SK-N-SH (cell line): ENCODE data around the gene LMO3. TPM values are rescaled to one million over a fixed set of nuclear protein-coding genes. Genes with fewer than 3 reads are reported as not detected.
A peak's percentile ranks its signal among the peaks of the same experiment; 100 is the strongest.

ENCODE experiments used
- CTCF ChIA-PET: fragments of 300-600, 350-600 bp; formaldehyde crosslinking; extraction: SDS; loops from one replicate; lab custom pipeline; 2021; lab: Yijun Ruan, JAX
- POLR2A ChIA-PET: fragments of 350-600 bp; sonication (Branson Sonifier 250); formaldehyde crosslinking; extraction: SDS; loops from one replicate; lab custom pipeline; 2020; ENCODE audit warnings: antibody characterized with exemption, inconsistent platforms; lab: Yijun Ruan, JAX
- DNase-seq: peaks from one replicate; pipeline ENCODE4 v3.0.0; 2012
- H2AFZ ChIP-seq: fragments of 200-600 bp; sonication (generic); 2 replicates; pipeline ENCODE4 v1.8.1; 2016; ENCODE audit warnings: antibody characterized with exemption, mild to moderate bottlenecking, low read depth
- H3F3A ChIP-seq: fragments of 200-600 bp; sonication (generic); replicated peaks from 2 replicates; pipeline ENCODE3; 2016; ENCODE audit warnings: antibody characterized with exemption, mild to moderate bottlenecking; ENCODE audit not compliant: insufficient read depth
- H3K27ac ChIP-seq, 2 experiments: fragments of 200-500 bp in 1 of 2; fragments of 200-600 bp in 1 of 2; sonication (Bioruptor generic) in 1 of 2; sonication (generic), shearing (Covaris generic) in 1 of 2; 2 replicates each; pipeline versions ENCODE4 v1.5.1 to v1.6.1; 2014 to 2016; ENCODE audit warnings: low read depth in 2 of 2, inconsistent platforms in 1 of 2, low read length in 1 of 2, mild to moderate bottlenecking in 1 of 2, mixed read lengths in 1 of 2
- H3K27me3 ChIP-seq: fragments of 200-600 bp; sonication (generic), shearing (Covaris generic); 2 replicates; pipeline ENCODE4 v1.6.1; 2016; ENCODE audit warnings: mixed run types; ENCODE audit not compliant: insufficient read depth
- H3K36me3 ChIP-seq, 2 experiments: fragments of 200-500 bp in 1 of 2; fragments of 200-600 bp in 1 of 2; sonication (Bioruptor generic) in 1 of 2; sonication (generic) in 1 of 2; replicated peaks in 1 of 2; 2 replicates each; pipeline versions ENCODE3 to v1.5.1; 2014 to 2016; ENCODE audit warnings: low read length in 1 of 2, mild to moderate bottlenecking in 1 of 2; ENCODE audit not compliant: insufficient read depth in 2 of 2, control insufficient read depth in 1 of 2
- H3K4me1 ChIP-seq, 2 experiments: fragments of 200-500 bp in 1 of 2; fragments of 200-600 bp in 1 of 2; sonication (Bioruptor generic) in 1 of 2; sonication (generic), shearing (Covaris generic) in 1 of 2; 2 replicates each; pipeline versions ENCODE4 v1.5.1 to v1.6.1; 2014 to 2016; ENCODE audit warnings: low read depth in 1 of 2, low read length in 1 of 2, mixed run types in 1 of 2; ENCODE audit not compliant: insufficient read depth in 2 of 2, control insufficient read depth in 1 of 2
- H3K4me2 ChIP-seq: fragments of 200-600 bp; sonication (generic), shearing (Covaris generic); 2 replicates; pipeline ENCODE4 v1.6.1; 2017; ENCODE audit warnings: mixed run types
- H3K4me3 ChIP-seq, 2 experiments: fragments of 200-500 bp in 1 of 2; fragments of 200-600 bp in 1 of 2; sonication (Bioruptor generic) in 1 of 2; sonication (generic), shearing (Covaris generic) in 1 of 2; 2 replicates each; pipeline versions ENCODE4 v1.5.1 to v1.8.1; 2014 to 2016; ENCODE audit warnings: low read depth in 2 of 2, inconsistent platforms in 1 of 2, low read length in 1 of 2, mild to moderate bottlenecking in 1 of 2, mixed read lengths in 1 of 2, moderate library complexity in 1 of 2
- H3K79me2 ChIP-seq: fragments of 200-600 bp; sonication (generic); 2 replicates; pipeline ENCODE4 v1.8.1; 2017; ENCODE audit warnings: mild to moderate bottlenecking; ENCODE audit not compliant: insufficient read depth
- H3K9ac ChIP-seq: fragments of 200-600 bp; sonication (generic); 2 replicates; pipeline ENCODE4 v1.6.1; 2017; ENCODE audit warnings: mixed run types
- H3K9me2 ChIP-seq: fragments of 200-600 bp; sonication (generic); 2 replicates; pipeline ENCODE4 v1.6.1; 2017; ENCODE audit warnings: mixed run types
- H3K9me3 ChIP-seq: fragments of 200-600 bp; sonication (generic); 2 replicates; pipeline ENCODE4 v1.6.1; 2017; ENCODE audit warnings: mixed run types, mild to moderate bottlenecking, moderate library complexity
- H4K20me1 ChIP-seq: fragments of 200-600 bp; sonication (generic); 2 replicates; pipeline ENCODE4 v1.6.1; 2017; ENCODE audit warnings: mild to moderate bottlenecking, mixed run types; ENCODE audit not compliant: insufficient read depth
- CHD2 ChIP-seq: fragments of 150-350 bp; IDR thresholded peaks from 2 replicates; pipeline ENCODE4 v1.6.1; 2018; ENCODE audit warnings: low read length; ENCODE audit not compliant: partially characterized antibody
- EP300 ChIP-seq, 2 experiments: IDR thresholded peaks; 2 replicates each; pipeline versions ENCODE4 v1.4.0 to v1.6.1; 2012; ENCODE audit warnings: borderline replicate concordance in 1 of 2, low read depth in 1 of 2, low read length in 1 of 2
- FOSL2 ChIP-seq: IDR thresholded peaks from 2 replicates; pipeline ENCODE4 v1.4.0; 2012; ENCODE audit warnings: low read depth, mild to moderate bottlenecking, moderate library complexity, borderline replicate concordance
- FOXM1 ChIP-seq: IDR thresholded peaks from 2 replicates; pipeline ENCODE4 v1.4.0; 2012; ENCODE audit warnings: low read depth, mild to moderate bottlenecking
- GATA2 ChIP-seq: sonication (generic); formaldehyde crosslinking; IDR thresholded peaks from 2 replicates; pipeline ENCODE4 v1.5.0; 2020; ENCODE audit warnings: mild to moderate bottlenecking, missing genetic modification reagents
- JUND ChIP-seq: IDR thresholded peaks from 2 replicates; pipeline ENCODE4 v1.4.0; 2012
- MXI1 ChIP-seq: IDR thresholded peaks from 2 replicates; pipeline ENCODE4 v1.6.1; 2012; ENCODE audit warnings: mild to moderate bottlenecking, low read depth, low read length, improper control_type of control experiment
- NFIC ChIP-seq: IDR thresholded peaks from 2 replicates; pipeline ENCODE4 v1.4.0; 2012; ENCODE audit warnings: borderline replicate concordance
- PBX3 ChIP-seq: IDR thresholded peaks from 2 replicates; pipeline ENCODE4; 2012
- POLR2AphosphoS5 ChIP-seq: IDR thresholded peaks from 2 replicates; pipeline ENCODE4 v1.6.1; 2012; ENCODE audit warnings: low read depth, low read length
- RAD21 ChIP-seq: IDR thresholded peaks from 2 replicates; pipeline ENCODE4 v1.6.1; 2012; ENCODE audit warnings: mild to moderate bottlenecking, low read length
- RCOR1 ChIP-seq: fragments of 150-350 bp; IDR thresholded peaks from 2 replicates; pipeline ENCODE4 v1.6.1; 2017; ENCODE audit warnings: antibody characterized with exemption, low read length
- SIN3A ChIP-seq: IDR thresholded peaks from 2 replicates; pipeline ENCODE4 v1.6.1; 2012; ENCODE audit warnings: low read depth, mild to moderate bottlenecking, low read length, moderate library complexity, borderline replicate concordance
- SMC3 ChIP-seq: IDR thresholded peaks from 2 replicates; pipeline ENCODE4 v1.6.1; 2012; ENCODE audit warnings: low read depth, low read length, improper control_type of control experiment
- TCF12 ChIP-seq: IDR thresholded peaks from 2 replicates; pipeline ENCODE4 v1.4.0; 2012
- WGBS: methylation state at CpG from one replicate; pipeline ENCODE4 v1.1.6; 2017; ENCODE audit warnings: low lambda C conversion rate; 5-methylcytosine and 5-hydroxymethylcytosine counted together
- polyA plus RNA-seq, 3 experiments: library from polyadenylated mRNA; depleted of rRNA; stranded (reverse); fragments of >200 nt; gene quantifications; 2 replicates each; pipeline ENCODE4 v1.2.3, GENCODE V29; 2012
- TF ChIP-seq, protein P1 (sequence below): fragments of 200-600 bp; sonication (generic); IDR thresholded peaks from 2 replicates; pipeline ENCODE4 v1.6.1; 2017; ENCODE audit warnings: antibody characterized with exemption, mild to moderate bottlenecking, moderate library complexity
- TF ChIP-seq, protein P2 (sequence below): IDR thresholded peaks from 2 replicates; pipeline ENCODE4 v1.4.0; 2012; ENCODE audit warnings: low read depth, borderline replicate concordance
- TF ChIP-seq, protein P3 (sequence below): IDR thresholded peaks from 2 replicates; pipeline ENCODE4 v1.4.0; 2012; ENCODE audit warnings: low read depth

LMO3 gene
- polyA plus RNA-seq, 1 of the 3 experiments (the other 2 are of a cell fraction) = not detected

DNA sequence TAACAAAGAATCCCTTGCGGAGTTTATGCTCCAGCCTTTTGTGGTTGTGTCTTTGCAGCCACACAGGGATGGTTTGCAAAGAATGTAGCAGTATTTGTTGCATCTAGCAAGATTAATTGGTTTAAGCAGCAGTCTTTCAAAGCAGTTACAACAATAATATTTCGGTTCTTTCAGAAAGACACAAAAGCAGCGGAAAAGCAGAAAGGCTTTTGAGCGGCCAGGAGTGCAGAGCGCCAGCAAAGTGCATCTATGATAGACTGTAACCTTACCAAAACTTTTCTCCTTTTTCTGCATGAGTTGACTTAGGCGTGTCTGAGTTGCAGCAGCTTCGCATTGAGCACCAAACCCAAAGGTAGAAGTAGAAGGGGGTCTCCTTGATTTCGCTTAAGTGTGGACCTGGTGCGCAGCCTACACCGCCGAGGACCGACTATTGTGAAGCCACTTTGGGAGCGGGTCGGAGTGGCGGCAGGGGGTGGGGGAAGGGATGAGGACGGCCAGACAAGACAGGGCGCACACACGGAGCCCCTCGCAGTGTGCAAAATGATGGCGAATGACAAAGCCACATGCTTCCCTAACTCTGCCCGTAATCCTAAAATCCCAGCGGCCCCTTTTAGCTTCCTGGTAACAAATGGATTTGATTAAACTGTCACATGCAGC lies 1.2 kb downstream of the LMO3 start:
- peak; percentile 52; the same call in 1 of the 2 replicates for TF ChIP-seq MXI1
- TF ChIP-seq POLR2AphosphoS5 = no peak
- H3K4me3 ChIP-seq = peak overlapping the region; percentile 32 to 43; a peak in 2 of 4 replicates
- CTCF ChIA-PET = interaction anchor here (0.9 to 1.2 kb wide), 3 partner anchors 15 to 29 kb away, joined by 3 to 5 read pairs (median 3); no protein-coding TSS in a partner anchor

DNA sequence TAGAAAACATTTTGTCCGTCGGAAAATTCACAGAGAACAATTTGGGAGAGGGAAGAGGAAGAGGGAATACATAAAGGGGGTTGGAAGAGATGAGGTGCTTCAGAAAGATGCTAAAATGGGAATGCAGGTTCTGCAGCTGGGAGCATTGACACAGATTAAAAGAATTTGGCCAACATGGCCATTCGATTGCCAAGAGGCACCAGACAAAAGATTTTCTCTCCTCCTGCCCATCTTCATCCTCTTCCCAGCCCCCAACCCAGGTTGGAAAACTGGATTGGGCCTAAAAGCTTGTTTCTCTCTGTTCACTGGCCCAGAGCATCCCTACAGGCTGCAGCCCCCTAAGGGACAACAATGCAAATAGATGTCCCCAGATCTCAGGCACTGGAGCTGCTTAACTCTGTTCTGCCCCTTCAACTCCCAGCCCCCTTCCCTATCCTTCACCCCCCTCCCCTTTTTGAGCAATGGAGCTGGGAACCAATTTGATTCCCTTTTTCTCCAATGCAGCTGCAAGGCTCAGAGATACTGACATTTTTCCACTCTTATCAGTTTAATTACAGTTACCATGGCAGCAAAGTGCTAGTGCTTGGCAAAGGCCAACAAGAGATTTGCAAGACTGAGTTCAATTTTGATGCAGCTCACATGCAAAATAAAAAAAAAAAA lies 1.9 kb downstream of the LMO3 start:
- no peaks in the 10 kb centered on the region for H3F3A ChIP-seq
- no peak overlapping the region for H3K4me2 ChIP-seq

More for the DNA sequence above, 1.2 kb downstream of the LMO3 start:
- no peaks in the 10 kb centered on the region for H3K36me3 ChIP-seq
- POLR2A ChIA-PET = interaction anchor here (0.6 kb wide), 1 partner anchor 152 kb away, joined by 5 read pairs; no protein-coding TSS in a partner anchor
- H3K9me3 ChIP-seq = no peaks in the 10 kb centered on the region
- no peaks in the 10 kb centered on the region for H3K79me2 ChIP-seq
- H3K27me3 ChIP-seq = no peaks in the 10 kb centered on the region; the same call in 1 of the 2 replicates
- peaks cover 0 to 32% of the 10 kb centered on the region in 2 experiments; a peak in 3 of 4 replicates for H3K4me1 ChIP-seq
- H3K9me2 ChIP-seq = no peaks in the 10 kb centered on the region
- no peaks in the 10 kb centered on the region for H4K20me1 ChIP-seq
- WGBS = 27% methylated on average over 16 of the region's 22 CpGs
- H3K4me2 ChIP-seq = no peak overlapping the region
- peak; percentile 20 for DNase-seq
- H2AFZ ChIP-seq = no peak overlapping the region
- H3F3A ChIP-seq = no peaks in the 10 kb centered on the region
- H3K9ac ChIP-seq = no peak overlapping the region
- no peak overlapping the region for H3K27ac ChIP-seq

More for the DNA sequence above, 1.9 kb downstream of the LMO3 start:
- Histone ChIP-seq H4K20me1 (no peaks in the 10 kb centered on the region), H3K9me2 (no peaks in the 10 kb centered on the region), H3K9me3 (no peaks in the 10 kb centered on the region), H3K9ac (no peak overlapping the region), H3K79me2 (no peaks in the 10 kb centered on the region), H3K27me3 (no peaks in the 10 kb centered on the region; the same call in 1 of the 2 replicates), H3K36me3 (no peaks in the 10 kb centered on the region), H3K4me3 (no peak overlapping the region; a peak in 1 of 4 replicates), H3K27ac (no peak overlapping the region), H2AFZ (no peak overlapping the region), H3K4me1 (peaks cover 0 to 30% of the 10 kb centered on the region in 2 experiments; a peak in 2 of 4 replicates)
- ChIA-PET POLR2A (interaction anchor here (0.6 kb wide), 1 partner anchor 152 kb away, joined by 5 read pairs; no protein-coding TSS in a partner anchor), CTCF (interaction anchor here (0.9 to 1.2 kb wide), 3 partner anchors 14 to 28 kb away, joined by 3 to 5 read pairs (median 3); no protein-coding TSS in a partner anchor)
- WGBS = 57% methylated on average over 3 of the region's 3 CpGs
- TF ChIP-seq JUND (no peak), EP300 (IDR thresholded peaks at IDR 0.05; ENCODE audit: borderline replicate concordance in 1 of 2, low read depth in 1 of 2, low read length in 1 of 2) (peak in 1 of 2 experiments; percentile 33; a peak in 1 of 4 replicates), NFIC (no peak), RCOR1 (peak; percentile 89), RAD21 (no peak), FOSL2 (no peak), CHD2 (no peak), GATA2 (CRISPR knock-in tag) (peak; percentile 78), SMC3 (no peak), SIN3A (no peak), TCF12 (no peak), FOXM1 (no peak), PBX3 (no peak)
- TF ChIP-seq, protein P1, sequence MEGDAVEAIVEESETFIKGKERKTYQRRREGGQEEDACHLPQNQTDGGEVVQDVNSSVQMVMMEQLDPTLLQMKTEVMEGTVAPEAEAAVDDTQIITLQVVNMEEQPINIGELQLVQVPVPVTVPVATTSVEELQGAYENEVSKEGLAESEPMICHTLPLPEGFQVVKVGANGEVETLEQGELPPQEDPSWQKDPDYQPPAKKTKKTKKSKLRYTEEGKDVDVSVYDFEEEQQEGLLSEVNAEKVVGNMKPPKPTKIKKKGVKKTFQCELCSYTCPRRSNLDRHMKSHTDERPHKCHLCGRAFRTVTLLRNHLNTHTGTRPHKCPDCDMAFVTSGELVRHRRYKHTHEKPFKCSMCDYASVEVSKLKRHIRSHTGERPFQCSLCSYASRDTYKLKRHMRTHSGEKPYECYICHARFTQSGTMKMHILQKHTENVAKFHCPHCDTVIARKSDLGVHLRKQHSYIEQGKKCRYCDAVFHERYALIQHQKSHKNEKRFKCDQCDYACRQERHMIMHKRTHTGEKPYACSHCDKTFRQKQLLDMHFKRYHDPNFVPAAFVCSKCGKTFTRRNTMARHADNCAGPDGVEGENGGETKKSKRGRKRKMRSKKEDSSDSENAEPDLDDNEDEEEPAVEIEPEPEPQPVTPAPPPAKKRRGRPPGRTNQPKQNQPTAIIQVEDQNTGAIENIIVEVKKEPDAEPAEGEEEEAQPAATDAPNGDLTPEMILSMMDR = no peak
- TF ChIP-seq, protein P2, sequence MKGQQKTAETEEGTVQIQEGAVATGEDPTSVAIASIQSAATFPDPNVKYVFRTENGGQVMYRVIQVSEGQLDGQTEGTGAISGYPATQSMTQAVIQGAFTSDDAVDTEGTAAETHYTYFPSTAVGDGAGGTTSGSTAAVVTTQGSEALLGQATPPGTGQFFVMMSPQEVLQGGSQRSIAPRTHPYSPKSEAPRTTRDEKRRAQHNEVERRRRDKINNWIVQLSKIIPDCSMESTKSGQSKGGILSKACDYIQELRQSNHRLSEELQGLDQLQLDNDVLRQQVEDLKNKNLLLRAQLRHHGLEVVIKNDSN = no peak
- TF ChIP-seq, protein P3, sequence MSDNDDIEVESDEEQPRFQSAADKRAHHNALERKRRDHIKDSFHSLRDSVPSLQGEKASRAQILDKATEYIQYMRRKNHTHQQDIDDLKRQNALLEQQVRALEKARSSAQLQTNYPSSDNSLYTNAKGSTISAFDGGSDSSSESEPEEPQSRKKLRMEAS = no peak
- peak; percentile 52 for DNase-seq
